ENCODE measurements around the gene FMNL2.

FMNL2 gene

GRCh38 chr2:152648336-152648735, 313.4 kb downstream of the FMNL2 start:
- no peak for DNase-seq
- Histone ChIP-seq H3K9me3 (no peaks in the 10 kb centered on the region), H3K4me1 (peaks cover 0 to 23% (median 13%) of the 10 kb centered on the region in 4 donors), H3K4me3 (no peak overlapping the region), H3K27me3 (no peaks in the 10 kb centered on the region), H3K27ac (no peak overlapping the region), H3K36me3 (peaks cover 1 to 27% (median 14%) of the 10 kb centered on the region in 3 donors)
- TF ChIP-seq CTCF (IDR thresholded peaks at IDR 0.05) = peak in 1 of 2 experiments; percentile 16
- intact Hi-C loops (cut with DNase I; ENCODE audit: low total_unique reads) = no loop called here

DNA sequence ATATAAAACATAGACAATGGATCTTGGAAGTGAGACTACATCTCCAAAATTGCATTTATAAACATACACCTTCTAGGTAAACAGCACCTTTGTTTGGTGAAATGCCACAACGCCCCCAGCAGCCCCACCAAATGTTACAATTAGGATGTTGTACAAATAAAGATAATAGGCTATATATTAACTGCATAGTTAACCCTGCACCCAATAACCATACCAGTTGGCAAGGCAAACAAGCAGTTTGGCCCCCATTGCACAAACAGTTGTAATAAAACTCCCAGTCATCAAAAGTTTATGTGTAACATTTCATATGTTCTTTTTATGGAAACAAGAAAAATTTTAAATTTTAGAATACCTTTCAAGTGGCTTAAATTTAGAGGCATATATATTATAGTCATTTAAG, 315.0 kb downstream of the FMNL2 start:
- Histone ChIP-seq H3K27ac (no peak overlapping the region), H3K9me3 (no peaks in the 10 kb centered on the region), H3K4me1 (peaks cover 0 to 23% (median 13%) of the 10 kb centered on the region in 4 donors), H3K27me3 (no peaks in the 10 kb centered on the region), H3K4me3 (no peak overlapping the region), H3K36me3 (peaks cover 6 to 22% (median 7%) of the 10 kb centered on the region in 3 donors)
- intact Hi-C loops (cut with DNase I; ENCODE audit: low total_unique reads) = no loop called here
- DNase-seq = no peak
- no peak for TF ChIP-seq CTCF (IDR thresholded peaks at IDR 0.05)

- peaks cover 14 to 15% (median 14%) of the 10 kb centered on the region in 3 donors for H3K36me3 ChIP-seq
- no peak for DNase-seq
- intact Hi-C loops (cut with DNase I; ENCODE audit: low total_unique reads) = no loop called here
- no peaks in the 10 kb centered on the region for H3K9me3 ChIP-seq
- TF ChIP-seq CTCF (IDR thresholded peaks at IDR 0.05) = no peak
- H3K27ac ChIP-seq = no peak overlapping the region
- no peak overlapping the region for H3K4me3 ChIP-seq
- peaks cover 0 to 23% (median 13%) of the 10 kb centered on the region in 4 donors for H3K4me1 ChIP-seq
- no peaks in the 10 kb centered on the region for H3K27me3 ChIP-seq
Observed at GRCh38 chr2:152650768-152651371, 315.9 kb downstream of the FMNL2 start.

- TF ChIP-seq CTCF (IDR thresholded peaks at IDR 0.05) = no peak
- no peak for DNase-seq
- Histone ChIP-seq H3K4me3 (no peak overlapping the region), H3K36me3 (peaks cover 20 to 23% (median 23%) of the 10 kb centered on the region in 3 donors), H3K9me3 (no peaks in the 10 kb centered on the region), H3K27me3 (no peaks in the 10 kb centered on the region), H3K4me1 (peaks cover 0 to 16% (median 8%) of the 10 kb centered on the region in 4 donors), H3K27ac (no peak overlapping the region)
- intact Hi-C loops (cut with DNase I; ENCODE audit: low total_unique reads) = no loop called here
Observed at GRCh38 chr2:152651834-152652233, 316.9 kb downstream of the FMNL2 start.

GRCh38 chr2:152655880-152656279, 320.9 kb downstream of the FMNL2 start:
- DNase-seq = no peak
- TF ChIP-seq CTCF (IDR thresholded peaks at IDR 0.05) = no peak
- H3K27me3 ChIP-seq = no peaks in the 10 kb centered on the region
- no peaks in the 10 kb centered on the region for H3K9me3 ChIP-seq
- no peak overlapping the region for H3K27ac ChIP-seq
- H3K36me3 ChIP-seq = peaks cover 52 to 64% (median 58%) of the 10 kb centered on the region in 3 donors
- H3K4me1 ChIP-seq = no peaks in the 10 kb centered on the region
- no peak overlapping the region for H3K4me3 ChIP-seq
- intact Hi-C loops (cut with DNase I; ENCODE audit: low total_unique reads) = no loop called here
